OCI-LY7 (cell line): ENCODE data around the gene TWF1.

Experiments used
- EZH2phosphoT487 ChIP-seq: fragments of 200-600 bp; sonication (generic); IDR thresholded peaks from 2 replicates; pipeline ENCODE4 v1.6.1; 2018; ENCODE audit warnings: low read depth, borderline replicate concordance, mild to moderate bottlenecking, mixed run types, antibody characterized with exemption, low read length, moderate library complexity, mixed read lengths
- TF ChIP-seq, protein P1 (sequence below): fragments of 200-600 bp; sonication (generic); conservative IDR thresholded peaks from 2 replicates; pipeline ENCODE4 v1.5.1; 2014; ENCODE audit warnings: mild to moderate bottlenecking, antibody characterized with exemption, low read length, moderate library complexity, mixed read lengths

- TF ChIP-seq, protein P1, sequence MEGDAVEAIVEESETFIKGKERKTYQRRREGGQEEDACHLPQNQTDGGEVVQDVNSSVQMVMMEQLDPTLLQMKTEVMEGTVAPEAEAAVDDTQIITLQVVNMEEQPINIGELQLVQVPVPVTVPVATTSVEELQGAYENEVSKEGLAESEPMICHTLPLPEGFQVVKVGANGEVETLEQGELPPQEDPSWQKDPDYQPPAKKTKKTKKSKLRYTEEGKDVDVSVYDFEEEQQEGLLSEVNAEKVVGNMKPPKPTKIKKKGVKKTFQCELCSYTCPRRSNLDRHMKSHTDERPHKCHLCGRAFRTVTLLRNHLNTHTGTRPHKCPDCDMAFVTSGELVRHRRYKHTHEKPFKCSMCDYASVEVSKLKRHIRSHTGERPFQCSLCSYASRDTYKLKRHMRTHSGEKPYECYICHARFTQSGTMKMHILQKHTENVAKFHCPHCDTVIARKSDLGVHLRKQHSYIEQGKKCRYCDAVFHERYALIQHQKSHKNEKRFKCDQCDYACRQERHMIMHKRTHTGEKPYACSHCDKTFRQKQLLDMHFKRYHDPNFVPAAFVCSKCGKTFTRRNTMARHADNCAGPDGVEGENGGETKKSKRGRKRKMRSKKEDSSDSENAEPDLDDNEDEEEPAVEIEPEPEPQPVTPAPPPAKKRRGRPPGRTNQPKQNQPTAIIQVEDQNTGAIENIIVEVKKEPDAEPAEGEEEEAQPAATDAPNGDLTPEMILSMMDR, result no peak
- no peak for TF ChIP-seq EZH2phosphoT487
Measured at GRCh38 chr12:43832463-43833168, 26.5 kb upstream of the TWF1 start.
